Keratinocyte (primary cell): ENCODE data around the gene TMEM229B. TPM values are rescaled to one million over a fixed set of nuclear protein-coding genes. Genes with fewer than 3 reads are reported as not detected.

Source experiments
- DNase-seq: peaks from one replicate; pipeline ENCODE4 v3.0.0-alpha.2; 2011; ENCODE audit warnings: low read depth, missing footprints, low spot score
- FAIRE-seq: peaks from 2 replicates; lab custom pipeline; 2011; peaks lifted over from hg19 to GRCh38; lab: Jason Lieb, UNC
- H2AFZ ChIP-seq: 2 replicates; pipeline ENCODE4 v1.6.0; 2012; ENCODE audit warnings: low read length, control low read depth, inconsistent platforms; ENCODE audit not compliant: control insufficient read depth
- H3K27ac ChIP-seq: 2 replicates; pipeline ENCODE4 v1.5.1; 2011; ENCODE audit warnings: low read length; ENCODE audit not compliant: control insufficient read depth, insufficient read depth
- H3K27me3 ChIP-seq: 3 replicates; pipeline ENCODE4 v1.6.0; 2011; ENCODE audit warnings: low read length; ENCODE audit not compliant: control insufficient read depth, insufficient read depth; ENCODE audit errors: extremely low read depth
- H3K36me3 ChIP-seq, 2 experiments: 2 replicates in 1 of 2; 3 replicates in 1 of 2; pipeline ENCODE4 v1.5.1; 2011; ENCODE audit warnings: low read length in 2 of 2, mild to moderate bottlenecking in 1 of 2; ENCODE audit not compliant: control insufficient read depth in 2 of 2, insufficient read depth in 2 of 2; ENCODE audit errors: extremely low read depth in 1 of 2
- H3K4me1 ChIP-seq: 3 replicates; pipeline ENCODE4 v1.5.1; 2011; ENCODE audit warnings: low read length; ENCODE audit not compliant: control insufficient read depth, insufficient read depth; ENCODE audit errors: extremely low read depth
- H3K4me2 ChIP-seq: 3 replicates; pipeline ENCODE4 v1.6.0; 2011; ENCODE audit warnings: low read depth, low read length; ENCODE audit not compliant: control insufficient read depth, insufficient read depth; ENCODE audit errors: extremely low read depth
- H3K4me3 ChIP-seq, 3 experiments: fragments of 200-600 bp in 1 of 3; sonication (generic) in 1 of 3; 2 replicates in 2 of 3; 3 replicates in 1 of 3; pipeline ENCODE4 v1.5.1; 2011 to 2016; ENCODE audit warnings: low read length in 3 of 3, mild to moderate bottlenecking in 3 of 3, control low read depth in 2 of 3, inconsistent platforms in 1 of 3, low read depth in 1 of 3, mixed read lengths in 1 of 3, mixed run types in 1 of 3, moderate library complexity in 1 of 3; ENCODE audit not compliant: control insufficient read depth in 2 of 3, insufficient read depth in 2 of 3; ENCODE audit errors: extremely low read depth in 1 of 3
- H3K79me2 ChIP-seq: 2 replicates; pipeline ENCODE4 v1.6.0; 2012; ENCODE audit warnings: low read length; ENCODE audit not compliant: control insufficient read depth, insufficient read depth
- H3K9ac ChIP-seq: 3 replicates; pipeline ENCODE4 v1.6.0; 2011; ENCODE audit warnings: low read length; ENCODE audit not compliant: control insufficient read depth, insufficient read depth; ENCODE audit errors: extremely low read depth
- H3K9me1 ChIP-seq: 3 replicates; pipeline ENCODE4 v1.6.0; 2011; ENCODE audit warnings: low read length; ENCODE audit not compliant: control insufficient read depth, insufficient read depth; ENCODE audit errors: extremely low read depth
- H3K9me3 ChIP-seq: 2 replicates; pipeline ENCODE4 v1.5.1; 2012; ENCODE audit warnings: low read depth, low read length; ENCODE audit not compliant: control insufficient read depth
- H4K20me1 ChIP-seq: 3 replicates; pipeline ENCODE4 v1.6.0; 2011; ENCODE audit warnings: low read length; ENCODE audit not compliant: control insufficient read depth, insufficient read depth; ENCODE audit errors: extremely low read depth
- EZH2 ChIP-seq: IDR thresholded peaks from one replicate; pipeline ENCODE4 v1.6.1; 2012; ENCODE audit warnings: inconsistent platforms, mild to moderate bottlenecking, low read length, moderate library complexity
- dilution Hi-C: fragments of 300-500 bp; cut with MboI; formaldehyde crosslinking; loops from one replicate; pipeline ENCODE4 v1.7.0; 2020; ENCODE audit warnings: low sequenced_read_pairs; ENCODE audit not compliant: extremely low pct_ligation_motif_present
- polyA plus RNA-seq, 5 experiments: library from polyadenylated mRNA; depleted of rRNA in 3 of 5; stranded (reverse) in 3 of 5; stranded (forward) in 1 of 5; unstranded in 1 of 5; fragments of >200 nt; gene quantifications; 1 replicate in 1 of 5; 2 replicates in 3 of 5; 3 replicates in 1 of 5; pipeline versions ENCODE4 v1.2.1 to v1.2.3, GENCODE V29; 2011 to 2012; ENCODE audit warnings: missing spikeins in 2 of 5, low read depth in 1 of 5, low replicate concordance in 1 of 5
- TF ChIP-seq, protein P1 (sequence below), 3 experiments: IDR thresholded peaks in 1 of 3; conservative IDR thresholded peaks in 1 of 3; optimal IDR thresholded peaks in 1 of 3; 2 replicates in 2 of 3; 3 replicates in 1 of 3; pipeline versions ENCODE3 to v1.5.1; 2011; ENCODE audit warnings: low read length in 3 of 3, mild to moderate bottlenecking in 3 of 3, moderate library complexity in 2 of 3, control low read depth in 1 of 3, inconsistent platforms in 1 of 3; ENCODE audit not compliant: insufficient read depth in 2 of 3; ENCODE audit errors: extremely low read depth in 1 of 3

TMEM229B gene
- polyA plus RNA-seq, 1 donor (not counting 4 experiments of a cell fraction or from before 2014, with no cell fraction given), result 1.0 TPM

DNA sequence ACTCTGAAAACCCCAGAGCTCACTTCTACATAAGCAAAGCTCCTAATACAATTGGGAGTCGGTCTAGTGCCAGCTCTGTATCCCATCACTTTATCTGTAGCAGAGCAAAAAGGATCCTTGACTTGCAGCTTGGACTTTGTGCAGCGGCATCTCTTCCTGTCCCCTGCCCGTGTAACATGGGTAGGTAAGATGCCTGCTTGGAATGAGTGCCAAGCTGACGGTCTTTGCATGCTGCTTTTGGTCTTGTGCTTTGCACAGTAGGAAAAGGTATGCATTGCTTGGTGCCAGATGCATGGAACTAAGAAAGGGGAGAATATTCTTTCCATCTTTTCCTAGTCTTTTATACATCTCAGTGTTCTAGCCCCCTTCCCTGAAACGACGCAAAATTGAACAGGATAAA, 37.7 kb upstream of the TMEM229B start:
- no peaks in the 10 kb centered on the region for H3K9me1 ChIP-seq
- no peak overlapping the region for H2AFZ ChIP-seq
- DNase-seq (no peak), FAIRE-seq (no peak)
- no peak overlapping the region for H3K4me2 ChIP-seq
- no peaks in the 10 kb centered on the region for H3K9me3 ChIP-seq
- H3K4me1 ChIP-seq, result no peaks in the 10 kb centered on the region
- no peak for TF ChIP-seq EZH2
- TF ChIP-seq, protein P1, sequence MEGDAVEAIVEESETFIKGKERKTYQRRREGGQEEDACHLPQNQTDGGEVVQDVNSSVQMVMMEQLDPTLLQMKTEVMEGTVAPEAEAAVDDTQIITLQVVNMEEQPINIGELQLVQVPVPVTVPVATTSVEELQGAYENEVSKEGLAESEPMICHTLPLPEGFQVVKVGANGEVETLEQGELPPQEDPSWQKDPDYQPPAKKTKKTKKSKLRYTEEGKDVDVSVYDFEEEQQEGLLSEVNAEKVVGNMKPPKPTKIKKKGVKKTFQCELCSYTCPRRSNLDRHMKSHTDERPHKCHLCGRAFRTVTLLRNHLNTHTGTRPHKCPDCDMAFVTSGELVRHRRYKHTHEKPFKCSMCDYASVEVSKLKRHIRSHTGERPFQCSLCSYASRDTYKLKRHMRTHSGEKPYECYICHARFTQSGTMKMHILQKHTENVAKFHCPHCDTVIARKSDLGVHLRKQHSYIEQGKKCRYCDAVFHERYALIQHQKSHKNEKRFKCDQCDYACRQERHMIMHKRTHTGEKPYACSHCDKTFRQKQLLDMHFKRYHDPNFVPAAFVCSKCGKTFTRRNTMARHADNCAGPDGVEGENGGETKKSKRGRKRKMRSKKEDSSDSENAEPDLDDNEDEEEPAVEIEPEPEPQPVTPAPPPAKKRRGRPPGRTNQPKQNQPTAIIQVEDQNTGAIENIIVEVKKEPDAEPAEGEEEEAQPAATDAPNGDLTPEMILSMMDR (optimal IDR thresholded peaks at IDR 0.05 in 1 of 3, IDR thresholded peaks at IDR 0.05 in 1 of 3, conservative IDR thresholded peaks at IDR 0.05 in 1 of 3; ENCODE audit: extremely low read depth in 1 of 3, insufficient read depth in 2 of 3, low read length in 3 of 3), result no peak
- no peak overlapping the region for H3K4me3 ChIP-seq
- no peaks in the 10 kb centered on the region for H3K36me3 ChIP-seq
- no peaks in the 10 kb centered on the region for H3K79me2 ChIP-seq
- H3K27me3 ChIP-seq, result peaks cover 3% of the 10 kb centered on the region
- dilution Hi-C loops, result no loop called here
- H3K9ac ChIP-seq, result no peak overlapping the region
- no peak overlapping the region for H3K27ac ChIP-seq
- H4K20me1 ChIP-seq, result no peaks in the 10 kb centered on the region

DNA sequence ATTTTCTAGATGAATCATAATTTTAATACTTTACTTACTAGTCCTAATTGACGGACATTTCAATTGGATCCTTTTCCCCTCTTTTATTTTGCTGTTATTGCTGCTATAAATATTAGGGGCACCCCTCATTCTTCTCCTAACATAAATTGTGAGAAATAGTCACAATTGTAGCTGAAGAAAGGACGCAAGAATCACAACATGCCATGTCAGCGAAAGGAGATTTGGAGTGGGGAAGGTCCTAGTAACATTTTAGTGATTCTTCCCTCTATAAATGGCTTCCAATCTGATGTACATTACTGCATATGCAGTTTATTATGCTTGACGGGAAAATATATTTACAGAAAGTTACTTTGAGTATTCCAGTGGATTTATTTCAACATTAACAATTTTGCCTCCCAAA, 36.9 kb upstream of the TMEM229B start:
- Histone ChIP-seq H2AFZ (no peak overlapping the region), H3K79me2 (no peaks in the 10 kb centered on the region), H3K9me3 (no peaks in the 10 kb centered on the region), H3K9ac (no peak overlapping the region), H3K4me2 (no peak overlapping the region), H3K4me3 (no peak overlapping the region), H3K4me1 (no peaks in the 10 kb centered on the region), H3K36me3 (no peaks in the 10 kb centered on the region), H3K9me1 (no peaks in the 10 kb centered on the region), H4K20me1 (no peaks in the 10 kb centered on the region), H3K27ac (no peak overlapping the region), H3K27me3 (peaks cover 3% of the 10 kb centered on the region)
- no peak for DNase-seq
- FAIRE-seq, result no peak
- TF ChIP-seq, protein P1 (optimal IDR thresholded peaks at IDR 0.05 in 1 of 3, IDR thresholded peaks at IDR 0.05 in 1 of 3, conservative IDR thresholded peaks at IDR 0.05 in 1 of 3; ENCODE audit: extremely low read depth in 1 of 3, insufficient read depth in 2 of 3, low read length in 3 of 3), result no peak
- TF ChIP-seq EZH2, result no peak
- dilution Hi-C loops, result no loop called here
